HUES64 (cell line): Measurements from ENCODE around the gene HEPH.
"Not testable (repeated sequence)": the region's sequence is repeated elsewhere in the genome, so short reads cannot be mapped to it uniquely, and the experiment has no call there.

Experiments used
- H3K27ac ChIP-seq: 2 replicates; pipeline ENCODE4 v1.7.0; 2013; ENCODE audit warnings: low read depth, low read length, inconsistent platforms
- H3K27me3 ChIP-seq: 2 replicates; pipeline ENCODE4 v1.6.1; 2013; ENCODE audit warnings: mild to moderate bottlenecking, low read length; ENCODE audit not compliant: insufficient read depth
- H3K36me3 ChIP-seq: 2 replicates; pipeline ENCODE4 v1.6.1; 2013; ENCODE audit warnings: mild to moderate bottlenecking, low read length; ENCODE audit not compliant: insufficient read depth
- H3K4me1 ChIP-seq: 2 replicates; pipeline ENCODE4 v1.6.1; 2013; ENCODE audit warnings: mild to moderate bottlenecking, low read length, moderate library complexity; ENCODE audit not compliant: insufficient read depth
- H3K4me3 ChIP-seq: 2 replicates; pipeline ENCODE4 v1.5.1; 2013; ENCODE audit warnings: mild to moderate bottlenecking, low read length, moderate library complexity
- H3K9ac ChIP-seq: 2 replicates; pipeline ENCODE4 v1.6.1; 2013; ENCODE audit warnings: mild to moderate bottlenecking, low read depth, low read length
- H3K9me3 ChIP-seq: 2 replicates; pipeline ENCODE4 v1.6.1; 2013; ENCODE audit warnings: low read depth, low read length; ENCODE audit not compliant: insufficient read depth
- WGBS: fragments of 150-250, 120-280 bp; methylation state at CpG from one replicate; pipeline ENCODE4 v1.1.7; 2013; ENCODE audit warnings: missing lambda C conversion rate; 5-methylcytosine and 5-hydroxymethylcytosine counted together

Gene HEPH

GRCh38 chrX:66232296-66232695 lies 68.2 kb downstream of the HEPH start:
- H3K9me3 ChIP-seq, result peaks cover 11% of the 10 kb centered on the region; the same call in 1 of the 2 replicates
- WGBS, result 90% methylated on average over 1 of the region's 2 CpGs
- H3K4me1 ChIP-seq, result no peaks in the 10 kb centered on the region
- no peaks in the 10 kb centered on the region for H3K27me3 ChIP-seq
- H3K27ac ChIP-seq, result no peak overlapping the region
- H3K9ac ChIP-seq, result no peak overlapping the region
- no peak overlapping the region for H3K4me3 ChIP-seq
- no peaks in the 10 kb centered on the region for H3K36me3 ChIP-seq

- no peak overlapping the region for H3K9ac ChIP-seq
- no peak overlapping the region for H3K4me3 ChIP-seq
- H3K27ac ChIP-seq, result no peak overlapping the region
- H3K4me1 ChIP-seq, result no peaks in the 10 kb centered on the region
- no peaks in the 10 kb centered on the region for H3K27me3 ChIP-seq
- peaks cover 12% of the 10 kb centered on the region; the same call in 1 of the 2 replicates for H3K9me3 ChIP-seq
- H3K36me3 ChIP-seq, result no peaks in the 10 kb centered on the region
Observed at GRCh38 chrX:66233209-66233608, 69.2 kb downstream of the HEPH start.

GRCh38 chrX:66233904-66234303 lies 69.9 kb downstream of the HEPH start:
- not testable (repeated sequence) for H3K4me1 ChIP-seq, H3K4me3 ChIP-seq, H3K27ac ChIP-seq, H3K9ac ChIP-seq, H3K27me3 ChIP-seq, H3K36me3 ChIP-seq, H3K9me3 ChIP-seq
- no CpG with 5 or more reads among the region's 1 CpG for WGBS

GRCh38 chrX:66255359-66255967 lies 91.4 kb downstream of the HEPH start:
- H3K4me1 ChIP-seq, result no peaks in the 10 kb centered on the region
- H3K4me3 ChIP-seq, result no peak overlapping the region
- no peaks in the 10 kb centered on the region for H3K9me3 ChIP-seq

GRCh38 chrX:66262807-66263206 lies 98.8 kb downstream of the HEPH start:
- no peak overlapping the region for H3K27ac ChIP-seq
- no peaks in the 10 kb centered on the region for H3K9me3 ChIP-seq
- no peaks in the 10 kb centered on the region for H3K4me1 ChIP-seq
- no peak overlapping the region for H3K9ac ChIP-seq
- no peaks in the 10 kb centered on the region for H3K27me3 ChIP-seq
- peaks cover 63% of the 10 kb centered on the region for H3K36me3 ChIP-seq
- H3K4me3 ChIP-seq, result no peak overlapping the region

More at GRCh38 chrX:66255359-66255967, 91.4 kb downstream of the HEPH start:
- H3K27me3 ChIP-seq, result no peaks in the 10 kb centered on the region
- no peak overlapping the region for H3K9ac ChIP-seq
- peaks cover 10% of the 10 kb centered on the region for H3K36me3 ChIP-seq
- no CpG with 5 or more reads among the region's 1 CpG for WGBS
- H3K27ac ChIP-seq, result no peak overlapping the region
